ENCODE measurements around the gene GSC2.

Gene GSC2

DNA sequence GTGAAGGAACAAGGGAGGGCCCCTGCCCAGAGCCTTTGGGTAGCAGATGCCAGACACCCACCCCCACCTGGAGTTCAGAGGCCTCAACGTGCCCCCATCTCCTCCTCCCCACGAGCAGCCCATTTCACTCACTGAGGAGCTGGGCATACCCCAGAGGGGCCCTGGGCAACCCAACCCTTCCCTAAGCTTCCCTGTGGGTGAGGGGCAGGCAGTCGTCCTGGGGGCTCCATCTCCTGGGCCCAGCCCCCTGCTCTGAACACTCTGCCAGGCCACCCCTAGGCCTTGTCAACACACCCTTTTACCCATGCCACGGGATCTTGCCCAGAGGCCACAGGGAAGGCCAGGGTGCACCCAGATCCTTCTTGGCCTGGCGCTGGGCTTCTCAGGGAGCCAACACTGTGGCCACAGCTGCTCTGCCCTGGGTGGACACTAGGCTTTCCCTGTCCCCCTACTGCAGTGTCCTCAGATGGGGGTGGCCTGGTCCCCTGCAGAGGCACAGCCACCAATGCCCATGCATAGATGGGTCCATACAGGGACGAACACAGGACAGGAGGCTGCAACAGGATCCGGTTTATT, 25.0 kb upstream of the GSC2 start:
- H3K4me3 ChIP-seq = no peak overlapping the region
- TF ChIP-seq POLR2AphosphoS5 (IDR thresholded peaks at IDR 0.05; ENCODE audit: borderline replicate concordance, low read depth, low read length) = peak; percentile 30; the same call in 1 of the 2 replicates
- TF ChIP-seq EZH2 (IDR thresholded peaks at IDR 0.05) = no peak
- no peak overlapping the region for H3K9ac ChIP-seq (ENCODE audit: insufficient read length)
- H3K27ac ChIP-seq = no peak overlapping the region
- no peak for DNase-seq (ENCODE audit: low read depth, low spot score)
- H3K36me3 ChIP-seq (ENCODE audit: insufficient read depth, low read length) = no peaks in the 10 kb centered on the region; the same call in 1 of the 2 replicates
- no peaks in the 10 kb centered on the region for H3K9me3 ChIP-seq (ENCODE audit: low read depth, low read length)

GRCh38 chr22:19174106-19175025, 24.3 kb upstream of the GSC2 start:
- H3K9me3 ChIP-seq (ENCODE audit: low read depth, low read length) = no peaks in the 10 kb centered on the region
- TF ChIP-seq EZH2 (IDR thresholded peaks at IDR 0.05) = no peak
- TF ChIP-seq FOXP2 (optimal IDR thresholded peaks at IDR 0.05; ENCODE audit: control extremely low read depth, extremely low read length, insufficient read depth) = no peak
- TF ChIP-seq POLR2AphosphoS5 (IDR thresholded peaks at IDR 0.05; ENCODE audit: borderline replicate concordance, low read depth, low read length) = peak; percentile 39; the same call in 1 of the 2 replicates
- no peak overlapping the region for H3K9ac ChIP-seq (ENCODE audit: insufficient read length)
- no peaks in the 10 kb centered on the region; the same call in 1 of the 2 replicates for H3K36me3 ChIP-seq (ENCODE audit: insufficient read depth, low read length)
- no peak for DNase-seq (ENCODE audit: low read depth, low spot score)
- H3K4me3 ChIP-seq = no peak overlapping the region
- H3K27ac ChIP-seq = no peak overlapping the region

- DNase-seq (ENCODE audit: low read depth, low spot score) = no peak
- peak overlapping the region; percentile 99 for H3K4me3 ChIP-seq
- H3K27ac ChIP-seq = no peak overlapping the region
- TF ChIP-seq FOXP2 (optimal IDR thresholded peaks at IDR 0.05; ENCODE audit: control extremely low read depth, extremely low read length, insufficient read depth) (no peak), EZH2 (IDR thresholded peaks at IDR 0.05) (no peak), POLR2AphosphoS5 (IDR thresholded peaks at IDR 0.05; ENCODE audit: borderline replicate concordance, low read depth, low read length) (no peak; the same call in 1 of the 2 replicates)
- H3K9me3 ChIP-seq (ENCODE audit: low read depth, low read length) = no peaks in the 10 kb centered on the region
- peak overlapping the region; percentile 99 for H3K9ac ChIP-seq (ENCODE audit: insufficient read length)
- H3K36me3 ChIP-seq (ENCODE audit: insufficient read depth, low read length) = no peaks in the 10 kb centered on the region; the same call in 1 of the 2 replicates
These were observed 23.2 kb upstream of the GSC2 start for GRCh38 chr22:19173047-19174035.

DNA sequence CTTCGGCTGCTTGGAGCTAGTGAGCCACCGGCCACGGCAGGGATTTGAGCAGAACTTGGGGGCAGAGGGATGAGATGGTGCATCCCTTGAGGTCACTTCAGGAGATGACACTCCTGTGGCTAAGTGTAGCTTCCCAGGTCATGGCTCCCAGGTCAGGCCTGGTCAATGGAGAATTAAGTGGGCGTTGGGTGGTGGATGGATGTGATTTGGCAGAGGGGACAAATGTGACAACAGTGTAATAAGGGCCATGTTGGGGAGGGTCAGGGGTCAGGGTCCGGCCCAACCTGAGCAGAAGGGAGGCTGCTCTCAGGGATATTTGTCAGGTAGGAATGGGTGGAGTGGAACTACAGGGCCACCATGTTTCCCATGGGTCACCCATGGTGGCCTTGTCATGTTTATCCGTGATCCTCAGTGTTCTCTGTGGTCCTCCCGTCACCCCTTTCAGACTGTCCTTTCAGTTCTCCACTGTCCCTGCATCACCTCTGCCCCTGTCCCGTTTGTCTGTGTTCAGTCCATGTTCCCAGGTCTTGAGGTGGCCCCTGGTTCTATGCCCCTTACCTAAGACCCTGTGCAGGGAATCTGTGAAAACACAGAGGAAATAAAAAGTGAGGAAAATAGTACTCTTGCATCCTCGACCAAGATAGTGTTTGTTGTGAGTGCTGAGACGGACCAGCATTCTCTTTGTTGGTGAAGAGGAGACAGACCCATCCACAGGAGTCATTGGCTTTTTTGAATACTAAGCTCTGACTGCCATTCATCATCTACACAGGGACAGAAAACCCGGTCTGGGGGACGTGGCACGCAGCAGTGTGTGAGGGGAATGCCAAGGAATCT, 22.3 kb upstream of the GSC2 start:
- TF ChIP-seq EZH2 (IDR thresholded peaks at IDR 0.05) (no peak), POLR2AphosphoS5 (IDR thresholded peaks at IDR 0.05; ENCODE audit: borderline replicate concordance, low read depth, low read length) (no peak), FOXP2 (optimal IDR thresholded peaks at IDR 0.05; ENCODE audit: control extremely low read depth, extremely low read length, insufficient read depth) (no peak)
- DNase-seq (ENCODE audit: low read depth, low spot score) = no peak
- Histone ChIP-seq H3K36me3 (ENCODE audit: insufficient read depth, low read length) (no peaks in the 10 kb centered on the region; the same call in 1 of the 2 replicates), H3K27ac (no peak overlapping the region), H3K9ac (ENCODE audit: insufficient read length) (peak overlapping the region; percentile 99), H3K9me3 (ENCODE audit: low read depth, low read length) (no peaks in the 10 kb centered on the region), H3K4me3 (peak overlapping the region; percentile 99)

- no peak for DNase-seq (ENCODE audit: low read depth, low spot score)
- no peak for TF ChIP-seq EZH2 (IDR thresholded peaks at IDR 0.05)
- no peak for TF ChIP-seq FOXP2 (optimal IDR thresholded peaks at IDR 0.05; ENCODE audit: control extremely low read depth, extremely low read length, insufficient read depth)
- TF ChIP-seq POLR2AphosphoS5 (IDR thresholded peaks at IDR 0.05; ENCODE audit: borderline replicate concordance, low read depth, low read length) = no peak
- peak overlapping the region; percentile 63 for H3K4me3 ChIP-seq
- H3K9me3 ChIP-seq (ENCODE audit: low read depth, low read length) = no peaks in the 10 kb centered on the region
- no peak overlapping the region for H3K27ac ChIP-seq
- no peak overlapping the region for H3K9ac ChIP-seq (ENCODE audit: insufficient read length)
- H3K36me3 ChIP-seq (ENCODE audit: insufficient read depth, low read length) = no peaks in the 10 kb centered on the region
These were observed 19.8 kb upstream of the GSC2 start for GRCh38 chr22:19169947-19170318.

DNA sequence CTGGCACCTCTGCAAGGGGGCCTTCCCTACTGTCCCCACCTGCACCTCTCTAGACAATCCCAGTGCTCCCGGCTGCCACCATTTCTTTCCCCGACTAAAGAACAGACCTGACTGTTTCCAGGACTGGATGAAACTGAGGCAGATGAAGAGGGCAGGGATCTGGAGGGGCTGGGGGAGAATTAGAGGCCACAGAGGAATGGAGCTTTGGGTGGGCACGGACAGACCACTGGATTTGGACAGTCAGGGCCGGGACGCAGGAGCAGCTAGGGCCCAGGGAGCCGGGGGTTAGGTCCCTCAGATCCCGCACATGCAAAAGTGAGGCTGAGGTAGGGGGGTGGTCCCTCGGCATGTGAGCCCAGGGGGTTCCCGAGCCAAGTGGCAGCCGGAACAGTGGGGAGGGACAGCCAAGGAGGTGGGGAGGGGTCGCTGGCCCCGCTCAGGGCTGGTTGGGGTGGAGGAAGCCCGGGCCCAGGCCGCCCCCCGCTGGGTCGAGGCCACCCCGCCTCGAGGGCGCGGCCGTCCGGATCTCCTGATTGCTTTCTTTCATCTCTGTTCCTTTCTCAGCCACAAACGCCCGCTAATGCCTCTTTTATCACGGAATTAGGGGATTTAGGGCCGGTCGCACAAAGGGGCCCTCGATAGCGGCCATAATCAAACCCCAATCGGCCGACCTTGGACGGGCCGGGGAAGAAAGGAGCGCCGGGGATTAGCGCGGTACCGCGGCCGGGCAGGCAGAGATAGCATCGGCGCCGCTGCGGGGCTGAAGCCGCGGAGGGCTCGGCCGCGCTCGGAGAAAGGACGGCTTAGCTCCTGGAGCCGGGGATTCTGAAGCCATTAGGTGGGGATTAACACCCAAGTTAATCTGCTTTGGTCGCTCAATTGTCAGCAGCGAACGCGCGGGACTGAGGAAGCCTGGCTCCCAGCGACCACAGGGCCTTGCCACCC, 19.2 kb upstream of the GSC2 start:
- Histone ChIP-seq H3K27ac (no peak overlapping the region), H3K36me3 (ENCODE audit: insufficient read depth, low read length) (no peaks in the 10 kb centered on the region), H3K4me3 (peak overlapping the region; percentile 63), H3K9ac (ENCODE audit: insufficient read length) (peak overlapping the region; percentile 47), H3K9me3 (ENCODE audit: low read depth, low read length) (no peaks in the 10 kb centered on the region)
- no peak for DNase-seq (ENCODE audit: low read depth, low spot score)
- no peak for TF ChIP-seq FOXP2 (optimal IDR thresholded peaks at IDR 0.05; ENCODE audit: control extremely low read depth, extremely low read length, insufficient read depth)
- peak; percentile 69 for TF ChIP-seq EZH2 (IDR thresholded peaks at IDR 0.05)
